Measurements from ENCODE around the gene CHRDL2. TPM values are rescaled to one million over a fixed set of nuclear protein-coding genes. Genes with fewer than 3 reads are reported as not detected.

The CHRDL2 gene
- polyA plus RNA-seq, 3 donors, result 0.22 to 1.5 (median 0.34) TPM

GRCh38 chr11:74749965-74750296 is 18.7 kb upstream of the CHRDL2 start:
- 10 to 21% (median 19%) methylated on average over 2 of the region's 2 CpGs for WGBS, 3 donors
- no peak overlapping the region for H3K27ac ChIP-seq (ENCODE audit: low read depth, low read length)

GRCh38 chr11:74749127-74749964 is 18.1 kb upstream of the CHRDL2 start:
- WGBS, 3 donors, result 0 to 1% (median 1%) methylated on average over 39 to 63 of the region's 63 CpGs
- H3K27ac ChIP-seq (ENCODE audit: low read depth, low read length), result peak overlapping the region; percentile 94

- WGBS, 3 donors, result 1 to 2% (median 1%) methylated on average over 41 to 47 of the region's 47 CpGs
- peak within 1 kb of the TSS; percentile 94 for H3K27ac ChIP-seq (ENCODE audit: low read depth, low read length)
Measured at GRCh38 chr11:74748211-74749126, 17.2 kb upstream of the CHRDL2 start, which contains the start of gene RNF169. TSS of gene RNF169 (plus strand) at chr11:74748849. CDS start at chr11:74748881, 32 bp downstream.

GRCh38 chr11:74746868-74747267 is 15.6 kb upstream of the CHRDL2 start:
- 88 to 100% (median 97%) methylated on average over 3 of the region's 3 CpGs for WGBS, 3 donors
- H3K27ac ChIP-seq (ENCODE audit: low read depth, low read length), result no peak overlapping the region

- 58 to 72% (median 60%) methylated on average over 4 of the region's 4 CpGs for WGBS, 3 donors
- H3K27ac ChIP-seq (ENCODE audit: low read depth, low read length), result no peak overlapping the region
Measured at GRCh38 chr11:74744277-74744676, 13.1 kb upstream of the CHRDL2 start.

GRCh38 chr11:74743640-74744039 is 12.4 kb upstream of the CHRDL2 start:
- no peak overlapping the region for H3K27ac ChIP-seq (ENCODE audit: low read depth, low read length)

GRCh38 chr11:74742070-74742469 is 10.8 kb upstream of the CHRDL2 start:
- H3K27ac ChIP-seq (ENCODE audit: low read depth, low read length), result no peak overlapping the region
- WGBS, 3 donors, result 86 to 94% (median 87%) methylated on average over 4 of the region's 4 CpGs

DNA sequence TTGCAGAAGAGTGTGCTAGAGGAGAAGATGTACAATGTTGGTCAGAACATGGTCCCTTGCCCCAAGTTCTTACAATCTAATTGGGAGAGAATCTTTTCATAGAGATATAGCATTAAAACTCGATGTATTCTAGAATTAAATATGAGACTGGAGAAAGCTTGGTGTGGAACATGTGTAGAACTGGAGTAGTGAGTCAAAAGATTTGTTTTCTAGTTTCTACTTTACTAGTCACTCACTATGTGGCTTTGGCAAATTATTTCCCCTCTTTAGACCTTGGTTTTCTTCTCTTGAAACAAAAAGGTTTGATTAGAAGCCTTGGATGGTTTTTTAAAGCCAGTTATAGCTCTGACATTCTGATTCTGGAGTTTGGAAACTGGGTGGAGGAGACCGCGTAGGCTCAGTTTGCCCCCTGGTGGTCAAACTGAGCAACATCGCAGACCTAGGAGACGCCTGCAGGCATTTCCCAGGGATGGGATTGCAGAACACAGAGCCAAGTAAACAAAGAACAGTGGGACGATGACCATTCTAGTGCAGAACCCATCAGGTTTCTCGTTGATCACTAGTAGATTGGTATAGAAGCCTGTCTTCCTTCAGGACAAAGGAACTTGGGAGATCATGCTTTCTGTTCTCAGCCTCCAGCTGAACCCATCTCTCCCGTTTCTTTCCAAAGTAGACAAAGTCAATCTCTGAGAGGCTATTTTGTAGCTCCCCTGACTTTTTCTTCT is 8.5 kb upstream of the CHRDL2 start:
- H3K27ac ChIP-seq (ENCODE audit: low read depth, low read length), result no peak overlapping the region
- WGBS, 3 donors, result 17 to 26% (median 22%) methylated on average over 8 of the region's 8 CpGs

DNA sequence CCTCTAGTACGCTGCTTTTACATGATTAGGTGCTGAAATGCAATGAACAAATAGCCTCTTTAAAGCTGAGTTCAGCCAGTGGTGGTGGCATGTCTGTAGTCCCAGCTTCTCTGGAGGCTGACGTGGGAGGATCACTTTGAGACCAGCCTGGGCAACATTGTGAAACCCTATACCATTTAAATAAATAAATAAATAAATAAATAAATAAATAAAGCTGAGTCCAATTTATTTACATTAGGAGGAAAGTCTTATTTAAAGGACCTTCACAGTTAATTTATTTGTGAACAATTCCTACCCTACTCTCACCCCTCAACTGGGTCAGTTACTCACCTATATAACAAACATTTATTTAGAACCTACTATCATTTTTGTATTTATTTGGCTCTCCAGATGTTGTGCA is 4.8 kb upstream of the CHRDL2 start:
- H3K27ac ChIP-seq (ENCODE audit: low read depth, low read length), result no peak overlapping the region
- WGBS, 3 donors, result 91 to 94% (median 94%) methylated on average over 2 of the region's 2 CpGs

DNA sequence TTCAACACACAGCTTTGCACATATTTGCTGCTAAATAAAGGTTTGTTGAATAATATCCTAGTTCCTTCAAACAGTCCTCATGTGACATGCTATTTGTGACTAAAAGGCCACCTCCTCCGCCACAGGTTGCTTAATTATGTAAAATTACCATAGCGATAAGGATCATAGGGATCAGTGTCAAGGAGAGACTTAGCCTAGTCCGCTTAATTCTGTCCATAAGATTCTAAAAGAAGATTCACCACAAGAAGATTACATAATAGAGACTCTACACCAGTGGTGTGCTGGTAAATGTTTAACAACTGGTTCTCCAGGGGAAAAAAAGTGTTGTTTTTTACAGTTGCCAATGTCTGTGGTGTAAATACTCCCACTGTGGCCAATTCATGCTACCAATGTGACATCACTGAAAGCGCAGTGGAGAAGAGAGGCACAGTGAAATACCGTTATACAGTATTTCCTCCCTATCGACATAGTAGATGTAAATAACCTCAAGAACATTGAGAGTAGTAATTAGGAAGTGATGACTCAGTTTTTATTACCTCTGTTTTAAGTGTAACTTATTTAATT is 4.2 kb upstream of the CHRDL2 start:
- H3K27ac ChIP-seq (ENCODE audit: low read depth, low read length), result no peak overlapping the region
- 75 to 86% (median 81%) methylated on average over 6 of the region's 6 CpGs for WGBS, 3 donors

DNA sequence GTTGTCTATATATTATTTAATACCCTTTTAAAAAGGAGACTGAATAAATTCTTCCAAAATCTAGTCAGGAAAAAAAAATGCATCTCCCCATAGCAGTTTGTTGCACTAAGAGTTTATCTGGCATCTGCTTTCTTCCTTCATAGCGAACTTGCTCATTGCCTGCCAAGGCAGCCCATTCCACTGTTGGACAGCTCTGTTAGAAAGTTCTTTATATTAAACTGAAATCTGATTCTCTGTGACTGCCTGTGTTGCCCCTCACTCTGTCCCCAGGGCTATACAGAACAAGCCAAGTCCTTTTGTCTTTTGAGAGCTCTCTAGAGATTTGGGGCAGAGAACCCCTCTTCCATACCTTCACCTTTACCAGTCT is 3.3 kb upstream of the CHRDL2 start:
- H3K27ac ChIP-seq (ENCODE audit: low read depth, low read length), result no peak overlapping the region
- 57 to 74% (median 58%) methylated on average over 1 of the region's 1 CpG for WGBS, 3 donors

GRCh38 chr11:74730571-74731260 is 510 bp downstream of the CHRDL2 start:
- 3 to 5% (median 3%) methylated on average over 27 to 40 of the region's 40 CpGs for WGBS, 3 donors

GRCh38 chr11:74729397-74729796 is 1.8 kb downstream of the CHRDL2 start:
- WGBS, 3 donors, result 79 to 88% (median 85%) methylated on average over 4 of the region's 4 CpGs
- no peak overlapping the region for H3K27ac ChIP-seq (ENCODE audit: low read depth, low read length)

More at GRCh38 chr11:74730571-74731260, 510 bp downstream of the CHRDL2 start:
- H3K27ac ChIP-seq (ENCODE audit: low read depth, low read length), result no peak overlapping the region

- WGBS, 3 donors, result 10 to 12% (median 11%) methylated on average over 13 of the region's 13 CpGs
- no peak overlapping the region for H3K27ac ChIP-seq (ENCODE audit: low read depth, low read length)
Measured at GRCh38 chr11:74726547-74727182, 4.6 kb downstream of the CHRDL2 start.

GRCh38 chr11:74725701-74726100 is 5.5 kb downstream of the CHRDL2 start:
- 73 to 75% (median 74%) methylated on average over 4 of the region's 4 CpGs for whole genome bisulfite sequencing, 3 donors
- H3K27ac ChIP-seq (ENCODE audit: low read depth, low read length), result no peak overlapping the region

DNA sequence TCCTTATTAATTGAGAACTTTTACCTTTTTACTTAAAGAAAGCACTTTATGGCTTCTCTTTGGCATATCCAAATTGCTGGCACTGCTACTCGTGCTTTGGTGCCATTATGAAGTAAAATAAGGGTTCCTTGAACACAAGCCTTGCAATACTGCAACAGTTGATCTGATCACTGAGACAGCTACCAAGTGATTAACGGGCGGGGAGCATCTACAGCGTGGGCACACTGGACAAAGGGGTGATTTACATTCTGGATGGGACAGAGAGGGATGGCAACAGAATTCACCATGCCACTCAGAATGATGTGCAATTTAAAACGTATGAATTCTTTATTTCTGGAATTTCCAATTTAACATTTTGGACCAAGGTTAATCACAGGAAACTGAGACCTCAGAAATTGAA is 7.7 kb downstream of the CHRDL2 start:
- 83 to 85% (median 85%) methylated on average over 5 of the region's 5 CpGs for WGBS, 3 donors
- H3K27ac ChIP-seq (ENCODE audit: low read depth, low read length), result no peak overlapping the region

DNA sequence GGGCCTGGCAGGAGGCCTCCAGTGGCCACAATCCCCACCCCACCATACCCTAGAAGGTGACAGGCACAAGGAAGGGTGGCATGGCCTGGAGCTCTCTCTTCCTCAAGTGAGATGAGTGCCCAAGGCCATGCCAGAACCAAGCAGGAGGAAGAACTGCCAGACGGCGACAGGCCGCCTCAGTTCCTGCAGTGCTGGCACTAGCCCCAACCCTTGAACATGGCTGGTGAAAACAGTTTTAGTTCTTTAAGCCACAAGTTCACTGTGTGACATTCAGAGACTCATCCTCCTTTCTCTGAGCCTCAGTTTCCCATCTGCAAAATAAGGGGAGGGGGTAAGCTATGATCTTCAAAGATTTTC is 9.8 kb downstream of the CHRDL2 start:
- WGBS, 3 donors, result 83 to 86% (median 83%) methylated on average over 3 of the region's 3 CpGs

More for the DNA sequence above, 9.8 kb downstream of the CHRDL2 start:
- no peak overlapping the region for H3K27ac ChIP-seq (ENCODE audit: low read depth, low read length)
